ENCODE data around the gene UCKL1.

The UCKL1 gene

GRCh38 chr20:63917811-63918210 is 38.4 kb downstream of the UCKL1 start:
- DNase-seq, result no peak

- DNase-seq, result peak; percentile 58
These were observed 39.8 kb downstream of the UCKL1 start for GRCh38 chr20:63916371-63916939.

- no peak for DNase-seq
These were observed 40.7 kb downstream of the UCKL1 start for GRCh38 chr20:63915471-63915870.

- no peak for DNase-seq
These were observed 42.4 kb downstream of the UCKL1 start for GRCh38 chr20:63913768-63914167.

GRCh38 chr20:63911176-63911575 is 45.0 kb downstream of the UCKL1 start:
- DNase-seq, result no peak

- DNase-seq, result no peak
These were observed 48.1 kb downstream of the UCKL1 start for GRCh38 chr20:63908008-63908682.

GRCh38 chr20:63903796-63904561 is 52.2 kb downstream of the UCKL1 start:
- DNase-seq, result peak; percentile 68

GRCh38 chr20:63900413-63900812 is 55.8 kb downstream of the UCKL1 start:
- DNase-seq, result peak; percentile 73

- DNase-seq, result peak; percentile 80
These were observed 57.2 kb downstream of the UCKL1 start for GRCh38 chr20:63898882-63899558.

- DNase-seq, result no peak
These were observed 58.1 kb downstream of the UCKL1 start for GRCh38 chr20:63897978-63898561.

GRCh38 chr20:63896264-63897105 is 59.7 kb downstream of the UCKL1 start:
- DNase-seq, result peak; percentile 62

GRCh38 chr20:63895952-63896263 is 60.3 kb downstream of the UCKL1 start:
- peak; percentile 62 for DNase-seq

GRCh38 chr20:63895202-63895951 is 60.8 kb downstream of the UCKL1 start:
- no peak for DNase-seq

GRCh38 chr20:63894358-63895201 is 61.6 kb downstream of the UCKL1 start, which contains the start of gene DNAJC5:
Gene DNAJC5, plus strand, starts transcription at chr20:63895126. Its CDS starts 33,220 bp downstream, at chr20:63928346.
- DNase-seq, result peak; percentile 69

GRCh38 chr20:63893999-63894357 is 62.2 kb downstream of the UCKL1 start:
- no peak for DNase-seq

GRCh38 chr20:63892402-63892801 is 63.8 kb downstream of the UCKL1 start:
- no peak for DNase-seq

- DNase-seq, result no peak
These were observed 64.9 kb downstream of the UCKL1 start for GRCh38 chr20:63891061-63892002.

GRCh38 chr20:63890616-63891015 is 65.6 kb downstream of the UCKL1 start:
- no peak for DNase-seq

- no peak for DNase-seq
These were observed 66.0 kb downstream of the UCKL1 start for GRCh38 chr20:63890201-63890576.
